ENCODE results near the gene PCSK2.

PCSK2 gene

GRCh38 chr20:17334932-17335331, 108.1 kb downstream of the PCSK2 start:
- DNase-seq, result no peak

- DNase-seq, result no peak
Observed at GRCh38 chr20:17339000-17339399, 112.2 kb downstream of the PCSK2 start.

DNA sequence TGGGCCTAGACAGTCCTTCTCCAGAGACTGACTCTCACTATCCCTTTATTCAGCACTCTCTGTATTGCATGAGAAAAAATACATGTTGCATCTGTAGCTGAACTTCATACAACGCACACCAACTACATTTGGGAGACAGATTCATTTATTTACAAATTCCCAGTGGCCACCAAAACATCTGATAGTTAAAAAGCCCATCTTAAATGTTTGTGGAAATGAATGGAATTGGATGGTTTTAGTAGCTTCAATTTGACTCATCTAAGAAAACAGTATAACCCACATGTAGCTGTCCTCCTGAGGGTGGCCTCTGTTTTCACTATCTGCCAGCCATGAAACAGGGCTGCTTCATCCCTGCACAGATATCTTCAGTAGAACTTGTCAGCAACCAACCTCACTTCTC, 116.3 kb downstream of the PCSK2 start:
- DNase-seq, result no peak

- peak in 2 of 56 donors; percentile 7 to 15 for DNase-seq
Observed at GRCh38 chr20:17343656-17344452, 117.0 kb downstream of the PCSK2 start.

- no peak for DNase-seq
Observed at GRCh38 chr20:17344790-17345189, 118.0 kb downstream of the PCSK2 start.

GRCh38 chr20:17345321-17345720, 118.5 kb downstream of the PCSK2 start:
- no peak for DNase-seq

DNA sequence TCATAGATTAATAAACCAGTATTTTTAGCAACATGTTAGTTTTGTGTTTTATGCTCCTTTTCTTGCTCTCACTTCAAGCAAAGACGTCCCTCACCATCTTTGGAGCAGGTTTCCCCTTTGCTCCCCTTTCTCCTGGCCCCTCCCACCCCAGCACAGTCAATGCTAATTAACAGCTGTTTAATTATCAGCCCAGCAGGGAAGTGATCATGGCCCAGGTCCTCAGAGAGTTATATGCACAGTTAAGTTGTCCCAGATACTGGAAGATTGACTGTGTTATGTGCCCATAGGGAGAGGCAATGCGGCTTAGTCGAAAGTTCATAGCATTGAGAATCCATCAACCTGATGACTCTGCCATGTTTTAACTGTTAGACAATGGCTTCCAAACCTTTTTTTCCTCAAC, 123.5 kb downstream of the PCSK2 start:
- no peak for DNase-seq

DNA sequence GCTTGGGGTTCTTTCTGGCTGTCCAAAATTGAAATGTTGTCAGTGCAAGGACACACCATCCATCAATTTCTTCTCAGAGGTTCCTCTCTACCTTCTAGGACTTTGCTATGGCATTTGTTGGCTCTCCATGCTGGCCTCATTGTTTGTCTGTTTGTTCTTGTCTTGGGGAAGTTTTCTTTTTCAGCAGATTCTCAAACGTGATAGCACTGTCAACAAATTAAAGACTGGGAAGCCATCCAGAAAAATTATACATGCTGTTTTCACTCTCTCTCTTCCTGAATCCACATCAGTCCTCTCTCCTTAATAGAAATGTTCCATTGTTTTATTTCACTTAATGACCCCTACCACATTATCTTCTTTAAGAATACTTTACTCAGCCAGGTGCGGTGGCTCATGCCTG, 130.4 kb downstream of the PCSK2 start:
- no peak for DNase-seq

- DNase-seq, result no peak
Observed at GRCh38 chr20:17358854-17359253, 132.0 kb downstream of the PCSK2 start.

DNA sequence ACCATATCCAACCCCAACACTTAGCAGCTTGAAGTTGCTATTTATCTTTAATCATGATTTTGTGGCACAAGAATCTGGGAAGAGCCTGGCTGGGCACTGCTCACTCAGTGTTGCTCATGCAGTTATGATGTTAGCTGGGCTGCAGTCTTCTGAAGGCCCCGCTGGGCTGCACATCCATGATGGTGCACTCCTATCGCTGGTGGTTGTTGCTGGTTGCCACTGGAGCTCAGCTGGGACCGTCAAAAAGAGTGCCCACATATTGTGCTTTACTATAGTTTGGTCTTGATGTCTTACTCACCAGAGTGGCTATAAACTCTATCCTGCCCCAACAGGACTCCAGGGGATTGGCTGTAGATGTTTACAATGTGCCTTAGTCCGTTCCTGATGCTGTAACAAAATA, 137.8 kb downstream of the PCSK2 start:
- no peak for DNase-seq

GRCh38 chr20:17365831-17366230, 139.0 kb downstream of the PCSK2 start:
- no peak for DNase-seq

- DNase-seq, result no peak
Observed at GRCh38 chr20:17369506-17369905, 142.7 kb downstream of the PCSK2 start.

- no peak for DNase-seq
Observed at GRCh38 chr20:17372806-17373440, 146.1 kb downstream of the PCSK2 start.

- no peak for DNase-seq
Observed at GRCh38 chr20:17374086-17374485, 147.2 kb downstream of the PCSK2 start.

GRCh38 chr20:17376031-17376430, 149.2 kb downstream of the PCSK2 start:
- no peak for DNase-seq

DNA sequence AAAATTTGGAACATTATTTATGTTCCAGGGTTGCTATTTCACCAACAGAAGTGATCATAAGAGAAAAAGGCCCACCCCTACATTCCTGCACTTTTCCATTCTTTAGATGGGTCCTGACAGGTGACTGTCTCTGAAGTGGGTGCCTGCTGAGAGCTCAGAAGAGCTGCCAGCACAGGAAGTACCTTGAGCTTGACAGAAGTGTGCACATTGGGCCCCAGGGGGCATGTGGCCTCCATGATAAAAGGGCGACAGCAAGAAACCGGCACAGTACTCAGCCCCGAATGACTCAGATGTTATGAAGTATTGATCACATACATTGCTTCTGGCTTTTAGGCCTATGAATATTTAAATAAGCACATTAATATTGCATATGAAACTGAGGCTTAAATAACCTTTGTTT, 150.4 kb downstream of the PCSK2 start:
- no peak for DNase-seq

- DNase-seq, result no peak
Observed at GRCh38 chr20:17379651-17380050, 152.8 kb downstream of the PCSK2 start.

- DNase-seq, result no peak
Observed at GRCh38 chr20:17380801-17381200, 154.0 kb downstream of the PCSK2 start.

GRCh38 chr20:17381724-17382123, 154.9 kb downstream of the PCSK2 start:
- DNase-seq, result no peak

DNA sequence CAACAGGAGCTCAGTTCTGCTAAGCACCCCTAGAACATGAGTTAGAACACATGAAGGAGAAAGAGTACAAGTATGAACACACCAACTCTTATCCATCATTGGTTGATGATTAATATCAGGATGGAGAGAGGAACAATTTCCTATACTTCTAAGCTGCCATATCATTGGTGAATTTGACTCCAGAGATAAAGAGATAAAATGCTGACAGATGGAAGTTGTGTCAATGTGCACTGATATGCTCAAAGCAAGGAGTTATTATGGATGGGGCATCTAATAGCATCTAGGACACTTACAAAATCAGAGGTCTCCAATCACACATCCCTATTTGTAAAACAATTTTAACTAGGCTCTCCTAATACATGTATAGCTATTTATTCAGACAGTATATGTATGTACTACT, 159.0 kb downstream of the PCSK2 start:
- no peak for DNase-seq

DNA sequence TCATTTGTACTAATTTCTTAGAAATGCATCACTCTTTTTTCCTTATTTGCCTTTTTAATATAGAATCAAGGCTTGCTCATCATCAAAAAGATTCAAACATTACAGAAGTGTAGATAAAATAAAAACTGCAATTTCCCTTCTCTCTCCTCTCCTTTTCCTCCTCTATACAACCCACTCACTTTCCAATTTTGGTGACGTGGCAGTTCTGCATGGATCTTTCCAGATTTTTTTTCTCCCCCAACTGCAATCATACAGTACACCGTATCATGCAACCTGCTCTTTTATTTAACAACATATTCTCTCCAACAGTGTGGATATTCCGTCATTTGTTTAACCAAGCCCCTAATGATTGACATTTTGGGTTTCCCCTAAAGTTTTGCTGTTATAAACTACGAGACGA, 163.8 kb downstream of the PCSK2 start:
- no peak for DNase-seq

DNA sequence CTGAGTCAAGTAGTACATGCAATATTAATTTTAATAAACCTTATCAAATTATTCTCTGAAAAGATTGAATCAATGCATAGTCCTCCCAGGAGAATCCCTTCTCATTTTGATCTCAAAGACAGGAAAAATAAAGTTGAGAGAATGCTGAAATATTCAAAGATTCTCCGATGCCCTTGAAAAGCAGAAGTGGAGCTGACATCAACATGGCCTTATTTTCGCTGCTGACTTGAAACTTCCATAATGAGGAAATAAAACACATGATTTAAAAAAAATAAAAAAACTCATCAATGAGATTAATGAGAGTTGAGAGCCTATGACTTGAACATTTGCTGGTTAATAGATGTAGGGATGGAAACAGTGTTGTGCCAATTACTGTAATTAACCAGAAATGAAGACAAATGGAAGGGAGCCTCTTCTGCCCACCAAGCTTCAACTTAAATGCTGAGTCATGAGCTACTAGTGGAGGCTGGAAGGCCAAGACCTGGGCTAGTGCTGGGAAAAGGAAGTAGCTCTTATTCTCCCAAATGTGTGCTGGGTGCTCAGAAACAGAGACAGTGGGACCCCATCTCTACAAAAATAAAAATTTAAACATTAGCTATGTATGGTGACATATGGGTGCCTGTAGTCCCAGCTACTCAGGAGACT, 164.4 kb downstream of the PCSK2 start:
- no peak for DNase-seq

DNA sequence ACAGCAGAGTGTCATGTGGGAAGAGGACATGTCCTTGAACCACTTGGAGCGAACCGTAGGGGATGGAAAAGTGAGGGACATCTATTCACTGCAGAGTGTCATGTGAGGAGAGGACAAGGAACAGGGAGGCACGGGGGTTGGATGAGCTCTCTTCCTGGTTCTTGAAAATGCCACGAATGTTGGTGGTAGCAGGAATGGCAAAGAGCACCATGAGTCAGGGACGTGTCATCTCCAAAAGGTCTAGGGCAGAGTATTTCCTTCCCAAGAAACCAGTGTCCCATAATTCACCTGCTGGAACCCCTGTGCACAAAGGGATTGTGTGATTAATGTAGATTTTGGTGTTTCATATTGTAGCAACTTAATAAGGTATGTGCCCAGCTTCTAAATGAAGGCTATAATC, 167.6 kb downstream of the PCSK2 start:
- DNase-seq, result no peak
